ENCODE data around the gene DNAL4. TPM values are rescaled to one million over a fixed set of nuclear protein-coding genes. Genes with fewer than 3 reads are reported as not detected.

The DNAL4 gene
- polyA plus RNA-seq, 2 of the 4 experiments (the other 2 are of a cell fraction), result 7.7 to 9.8 TPM

DNA sequence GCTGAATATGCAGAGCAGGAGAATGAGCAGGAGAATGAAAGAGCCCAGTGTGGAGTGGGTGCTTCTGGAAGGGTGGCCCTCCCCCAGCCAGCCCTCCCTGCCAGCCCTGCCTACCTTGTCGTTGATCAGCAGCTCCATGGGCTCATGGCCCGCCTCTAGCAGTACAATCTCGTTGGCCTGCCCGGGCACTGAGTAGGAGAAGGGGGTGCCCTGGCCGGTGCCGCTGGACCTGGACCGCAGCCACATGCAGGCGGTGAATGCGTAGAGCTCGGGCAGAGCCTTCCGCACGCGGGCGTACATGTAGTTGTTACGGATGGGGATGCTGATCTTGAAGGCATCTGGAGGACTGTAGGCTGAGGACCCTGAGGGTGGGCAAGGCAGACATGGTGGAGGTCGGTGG lies 32.4 kb upstream of the DNAL4 start:
- no peak for DNase-seq (ENCODE audit: low read depth in 1 of 2, low spot score in 1 of 2)
- TF ChIP-seq KDM5A (IDR thresholded peaks at IDR 0.05), result no peak
- no peak for TF ChIP-seq TFCP2L1 (CRISPR knock-in tag; IDR thresholded peaks at IDR 0.05)
- no peak for TF ChIP-seq PHF8 (IDR thresholded peaks at IDR 0.05; ENCODE audit: borderline replicate concordance, low read depth)
- no peak for TF ChIP-seq CTCF (IDR thresholded peaks at IDR 0.05)
- no peak for TF ChIP-seq ZFP36 (IDR thresholded peaks at IDR 0.05; ENCODE audit: borderline replicate concordance, partially characterized antibody)
- Histone ChIP-seq H3K4me1 (peaks cover 29% of the 10 kb centered on the region), H3K27ac (no peak overlapping the region), H3K4me2 (no peak overlapping the region), H3K9me3 (no peaks in the 10 kb centered on the region), H3K4me3 (no peak overlapping the region)
- no peak for FAIRE-seq
- POLR2A ChIA-PET, result no interaction called here
- CTCF ChIA-PET, result interaction anchor here (1.2 to 5.7 kb wide), 3 partner anchors 22 to 58 kb away, joined by 3 to 47 read pairs (median 4); no protein-coding TSS in a partner anchor
- no peak for ATAC-seq
- WGBS (ENCODE audit: missing lambda C conversion rate), result 91% methylated on average over 6 of the region's 16 CpGs

- Histone ChIP-seq H3K9me3 (no peaks in the 10 kb centered on the region), H3K4me1 (peaks cover 11% of the 10 kb centered on the region), H3K4me2 (no peak overlapping the region), H3K4me3 (no peak overlapping the region), H3K27ac (no peak overlapping the region)
- no peak for FAIRE-seq
- WGBS (ENCODE audit: missing lambda C conversion rate), result 29% methylated on average over 4 of the region's 4 CpGs
- ATAC-seq, result peak; percentile 87
- TF ChIP-seq EHMT2 (IDR thresholded peaks at IDR 0.05; ENCODE audit: low read depth) (peak; percentile 91), REST (IDR thresholded peaks at IDR 0.05) (peak; percentile 95), POLR2A (IDR thresholded peaks at IDR 0.05; ENCODE audit: low read length) (no peak)
- ChIA-PET CTCF (interaction anchor here (1.2 to 5.7 kb wide), 2 partner anchors 45 to 56 kb away, joined by 4 to 47 read pairs; no protein-coding TSS in a partner anchor), POLR2A (no interaction called here)
- DNase-seq (ENCODE audit: low read depth in 1 of 2, low spot score in 1 of 2), result peak; percentile 31 to 49
These were observed 30.6 kb upstream of the DNAL4 start for GRCh38 chr22:38824585-38824984.

DNA sequence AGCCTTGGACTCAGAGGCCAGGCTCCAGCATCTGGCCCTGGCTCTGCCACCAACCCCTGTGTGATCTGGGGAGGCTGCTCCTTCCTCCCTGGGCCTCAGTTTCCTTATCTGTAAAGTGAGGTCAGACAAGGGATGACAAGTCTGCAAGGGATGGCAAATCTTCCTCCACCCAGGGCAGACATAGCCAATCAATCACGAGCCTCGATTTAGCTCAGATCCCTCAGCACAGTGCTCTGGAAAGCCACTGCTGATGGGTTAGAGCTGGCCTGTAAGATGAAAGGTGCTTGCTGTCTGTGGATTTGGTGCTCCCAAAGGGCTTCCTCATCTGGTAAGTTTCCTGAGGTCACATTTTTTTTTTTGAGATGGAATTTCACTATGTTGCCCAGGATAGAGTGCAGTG lies 29.7 kb upstream of the DNAL4 start:
- TF ChIP-seq HOXA7 (CRISPR knock-in tag; IDR thresholded peaks at IDR 0.05) (no peak), ATOH8 (CRISPR knock-in tag; IDR thresholded peaks at IDR 0.05; ENCODE audit: low read depth) (no peak), POLR2AphosphoS2 (conservative IDR thresholded peaks at IDR 0.05; ENCODE audit: low read length) (no peak), MAFK (IDR thresholded peaks at IDR 0.05; ENCODE audit: partially characterized antibody) (no peak), SMC3 (IDR thresholded peaks at IDR 0.05) (no peak), NFE2L2 (conservative IDR thresholded peaks at IDR 0.05; ENCODE audit: low read length) (no peak), KDM5A (IDR thresholded peaks at IDR 0.05) (no peak), PHF8 (IDR thresholded peaks at IDR 0.05; ENCODE audit: borderline replicate concordance, low read depth) (no peak), RFX5 (IDR thresholded peaks at IDR 0.05) (no peak), REST (IDR thresholded peaks at IDR 0.05) (no peak)
- TF ChIP-seq, protein P1, sequence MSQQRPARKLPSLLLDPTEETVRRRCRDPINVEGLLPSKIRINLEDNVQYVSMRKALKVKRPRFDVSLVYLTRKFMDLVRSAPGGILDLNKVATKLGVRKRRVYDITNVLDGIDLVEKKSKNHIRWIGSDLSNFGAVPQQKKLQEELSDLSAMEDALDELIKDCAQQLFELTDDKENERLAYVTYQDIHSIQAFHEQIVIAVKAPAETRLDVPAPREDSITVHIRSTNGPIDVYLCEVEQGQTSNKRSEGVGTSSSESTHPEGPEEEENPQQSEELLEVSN (IDR thresholded peaks at IDR 0.05; ENCODE audit: borderline replicate concordance, low read depth), result no peak
- TF ChIP-seq, protein P2, sequence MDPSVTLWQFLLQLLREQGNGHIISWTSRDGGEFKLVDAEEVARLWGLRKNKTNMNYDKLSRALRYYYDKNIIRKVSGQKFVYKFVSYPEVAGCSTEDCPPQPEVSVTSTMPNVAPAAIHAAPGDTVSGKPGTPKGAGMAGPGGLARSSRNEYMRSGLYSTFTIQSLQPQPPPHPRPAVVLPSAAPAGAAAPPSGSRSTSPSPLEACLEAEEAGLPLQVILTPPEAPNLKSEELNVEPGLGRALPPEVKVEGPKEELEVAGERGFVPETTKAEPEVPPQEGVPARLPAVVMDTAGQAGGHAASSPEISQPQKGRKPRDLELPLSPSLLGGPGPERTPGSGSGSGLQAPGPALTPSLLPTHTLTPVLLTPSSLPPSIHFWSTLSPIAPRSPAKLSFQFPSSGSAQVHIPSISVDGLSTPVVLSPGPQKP (IDR thresholded peaks at IDR 0.05; ENCODE audit: low read depth, low read length), result no peak
- TF ChIP-seq, protein P3, sequence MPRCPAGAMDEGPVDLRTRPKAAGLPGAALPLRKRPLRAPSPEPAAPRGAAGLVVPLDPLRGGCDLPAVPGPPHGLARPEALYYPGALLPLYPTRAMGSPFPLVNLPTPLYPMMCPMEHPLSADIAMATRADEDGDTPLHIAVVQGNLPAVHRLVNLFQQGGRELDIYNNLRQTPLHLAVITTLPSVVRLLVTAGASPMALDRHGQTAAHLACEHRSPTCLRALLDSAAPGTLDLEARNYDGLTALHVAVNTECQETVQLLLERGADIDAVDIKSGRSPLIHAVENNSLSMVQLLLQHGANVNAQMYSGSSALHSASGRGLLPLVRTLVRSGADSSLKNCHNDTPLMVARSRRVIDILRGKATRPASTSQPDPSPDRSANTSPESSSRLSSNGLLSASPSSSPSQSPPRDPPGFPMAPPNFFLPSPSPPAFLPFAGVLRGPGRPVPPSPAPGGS (IDR thresholded peaks at IDR 0.05), result no peak
- DNase-seq (ENCODE audit: low read depth in 1 of 2, low spot score in 1 of 2) (no peak), ATAC-seq (no peak), FAIRE-seq (no peak)
- ChIA-PET CTCF (interaction anchor here (0.6 to 1.6 kb wide), 6 partner anchors 10 to 56 kb away, joined by 3 to 5 read pairs (median 3); no protein-coding TSS in a partner anchor), POLR2A (no interaction called here)
- no peak overlapping the region for H3K4me3 ChIP-seq
- peaks cover 1% of the 10 kb centered on the region for H3K4me1 ChIP-seq
- H3K27ac ChIP-seq, result no peak overlapping the region
- H3K9me3 ChIP-seq, result no peaks in the 10 kb centered on the region
- no peak overlapping the region for H3K4me2 ChIP-seq
- WGBS (ENCODE audit: missing lambda C conversion rate), result 50% methylated on average over 2 of the region's 2 CpGs
